Measurements from ENCODE around the gene CSE1L. TPM values are rescaled to one million over a fixed set of nuclear protein-coding genes. Genes with fewer than 3 reads are reported as not detected.

The CSE1L gene
- total and polyA plus RNA-seq, 4 donors, result 74.5 to 131 (median 88.3) TPM

DNA sequence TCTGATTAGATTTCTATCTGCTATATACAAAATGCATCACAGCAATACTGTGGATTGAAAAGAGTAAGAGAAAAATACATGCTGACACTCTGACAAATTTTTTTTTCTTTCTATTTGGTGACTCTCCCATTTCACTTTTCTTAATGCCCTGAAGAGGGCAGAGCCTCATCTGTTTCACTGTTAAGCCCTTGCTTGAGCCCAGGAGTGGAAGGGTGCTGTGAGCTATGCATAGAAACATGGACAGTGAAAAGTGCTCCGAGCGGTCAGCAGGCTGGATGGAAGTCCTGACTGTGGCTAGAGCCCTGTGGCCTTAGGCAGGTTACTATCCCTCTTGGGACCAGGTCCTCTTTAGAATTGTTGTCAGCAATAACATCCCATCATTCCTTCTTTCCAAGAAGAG lies 17.4 kb upstream of the CSE1L start:
- Histone ChIP-seq H3K4me1 (ENCODE audit: control insufficient read depth, insufficient read depth, low read length) (no peaks in the 10 kb centered on the region), H3K4me3 (ENCODE audit: low read depth, low read length) (no peak overlapping the region), H3K36me3 (ENCODE audit: control insufficient read depth, insufficient read depth, low read length) (peaks cover 42% of the 10 kb centered on the region), H3K27me3 (ENCODE audit: control insufficient read depth, insufficient read depth, low read length) (no peaks in the 10 kb centered on the region), H3K9me3 (ENCODE audit: control insufficient read depth, insufficient read depth, low read length) (no peaks in the 10 kb centered on the region), H3K27ac (ENCODE audit: low read depth, low read length) (no peak overlapping the region)
- DNase-seq (ENCODE audit: low read depth in 4 of 6, low spot score in 6 of 6), result peak in 1 of 6 donors; percentile 41
- no CpG with 5 or more reads among the region's 2 CpGs for WGBS (ENCODE audit: insufficient coverage)

DNA sequence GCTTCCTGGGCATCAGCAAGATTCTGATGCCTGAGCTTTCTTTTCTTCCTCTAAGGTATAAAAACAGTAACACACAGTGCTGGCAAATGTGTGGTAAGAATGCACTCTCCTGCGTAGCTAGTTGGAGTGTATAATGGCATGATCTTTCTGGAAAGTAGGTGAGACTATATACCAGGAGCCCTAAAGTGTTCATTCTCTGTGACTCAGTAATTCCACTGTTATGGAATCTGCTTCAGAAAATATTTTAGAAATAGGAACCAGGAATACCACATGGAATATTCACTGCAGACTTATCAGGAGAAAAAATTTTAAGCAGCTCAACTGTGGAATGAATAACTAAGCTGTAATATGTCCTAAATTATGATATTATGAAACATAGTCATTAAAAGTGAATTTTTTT lies 16.9 kb upstream of the CSE1L start:
- H3K27ac ChIP-seq (ENCODE audit: low read depth, low read length), result no peak overlapping the region

DNA sequence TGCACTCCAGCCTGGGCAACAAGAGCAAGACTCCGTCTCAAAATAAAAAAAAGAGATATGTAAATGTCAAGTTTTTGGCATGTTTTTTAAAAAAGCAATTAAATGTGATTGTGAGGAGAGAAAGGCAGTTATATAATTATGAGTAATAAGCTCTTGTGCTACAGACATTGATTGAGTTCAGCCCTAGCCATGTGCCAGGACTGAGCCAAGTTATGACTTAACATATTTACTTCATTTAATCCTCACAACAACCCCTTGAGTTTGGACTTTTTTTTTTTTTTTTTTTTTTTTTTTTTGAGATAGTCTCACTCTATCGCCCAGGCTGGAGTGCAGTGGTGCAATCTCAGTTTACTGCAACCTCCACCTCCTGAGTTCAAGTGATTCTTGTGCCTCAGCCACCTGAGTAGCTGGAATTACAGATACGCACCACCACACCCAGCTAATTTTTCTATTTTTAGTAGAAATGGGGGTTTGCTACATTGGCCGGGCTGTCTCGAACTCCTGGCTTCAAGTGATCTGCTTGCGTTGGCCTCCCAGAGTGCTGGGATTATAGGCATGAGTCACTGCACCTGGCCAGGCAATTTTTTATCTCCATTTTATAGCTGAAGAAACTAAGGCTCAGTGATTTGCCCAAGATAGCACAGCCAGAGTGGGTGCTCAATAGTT lies 15.0 kb upstream of the CSE1L start:
- no peaks in the 10 kb centered on the region for H3K9me3 ChIP-seq (ENCODE audit: control insufficient read depth, insufficient read depth, low read length)
- no peaks in the 10 kb centered on the region for H3K4me1 ChIP-seq (ENCODE audit: control insufficient read depth, insufficient read depth, low read length)
- H3K27ac ChIP-seq (ENCODE audit: low read depth, low read length), result no peak overlapping the region
- peaks cover 28% of the 10 kb centered on the region for H3K36me3 ChIP-seq (ENCODE audit: control insufficient read depth, insufficient read depth, low read length)
- no peaks in the 10 kb centered on the region for H3K27me3 ChIP-seq (ENCODE audit: control insufficient read depth, insufficient read depth, low read length)
- DNase-seq (ENCODE audit: low read depth in 4 of 6, low spot score in 6 of 6), result no peak
- 100% methylated on average over 1 of the region's 6 CpGs for WGBS (ENCODE audit: insufficient coverage)
- no peak overlapping the region for H3K4me3 ChIP-seq (ENCODE audit: low read depth, low read length)

More for the DNA sequence above, 16.9 kb upstream of the CSE1L start:
- H3K4me1 ChIP-seq (ENCODE audit: control insufficient read depth, insufficient read depth, low read length), result no peaks in the 10 kb centered on the region
- no CpG with 5 or more reads among the region's 1 CpG for WGBS (ENCODE audit: insufficient coverage)
- H3K36me3 ChIP-seq (ENCODE audit: control insufficient read depth, insufficient read depth, low read length), result peaks cover 37% of the 10 kb centered on the region
- no peak overlapping the region for H3K4me3 ChIP-seq (ENCODE audit: low read depth, low read length)
- no peaks in the 10 kb centered on the region for H3K9me3 ChIP-seq (ENCODE audit: control insufficient read depth, insufficient read depth, low read length)
- no peaks in the 10 kb centered on the region for H3K27me3 ChIP-seq (ENCODE audit: control insufficient read depth, insufficient read depth, low read length)
- no peak for DNase-seq (ENCODE audit: low read depth in 4 of 6, low spot score in 6 of 6)

DNA sequence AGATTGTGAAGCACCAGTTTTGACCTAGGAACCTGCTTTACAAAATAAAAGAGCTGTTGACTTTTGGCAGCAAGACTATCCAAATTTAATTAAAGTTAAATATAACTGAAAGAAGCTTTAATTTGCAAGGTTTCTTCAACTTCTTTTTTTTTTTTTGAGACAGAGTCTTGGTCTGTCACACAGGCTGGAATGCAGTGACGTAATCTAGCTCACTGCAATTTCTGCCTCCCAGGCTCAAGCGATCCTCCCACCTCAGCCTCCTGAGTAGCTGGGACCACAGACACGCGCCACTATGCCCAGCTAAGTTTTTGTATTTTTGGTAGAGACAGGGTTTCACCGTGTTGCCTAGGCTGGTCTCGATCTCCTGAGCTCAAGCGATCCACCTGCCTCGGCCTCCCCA lies 13.7 kb upstream of the CSE1L start:
- no peaks in the 10 kb centered on the region for H3K9me3 ChIP-seq (ENCODE audit: control insufficient read depth, insufficient read depth, low read length)
- H3K27me3 ChIP-seq (ENCODE audit: control insufficient read depth, insufficient read depth, low read length), result no peaks in the 10 kb centered on the region
- 97% methylated on average over 5 of the region's 8 CpGs for WGBS (ENCODE audit: insufficient coverage)
- H3K4me3 ChIP-seq (ENCODE audit: low read depth, low read length), result no peak overlapping the region
- no peak overlapping the region for H3K27ac ChIP-seq (ENCODE audit: low read depth, low read length)
- peaks cover 22% of the 10 kb centered on the region for H3K36me3 ChIP-seq (ENCODE audit: control insufficient read depth, insufficient read depth, low read length)
- DNase-seq (ENCODE audit: low read depth in 4 of 6, low spot score in 6 of 6), result no peak
- no peaks in the 10 kb centered on the region for H3K4me1 ChIP-seq (ENCODE audit: control insufficient read depth, insufficient read depth, low read length)

DNA sequence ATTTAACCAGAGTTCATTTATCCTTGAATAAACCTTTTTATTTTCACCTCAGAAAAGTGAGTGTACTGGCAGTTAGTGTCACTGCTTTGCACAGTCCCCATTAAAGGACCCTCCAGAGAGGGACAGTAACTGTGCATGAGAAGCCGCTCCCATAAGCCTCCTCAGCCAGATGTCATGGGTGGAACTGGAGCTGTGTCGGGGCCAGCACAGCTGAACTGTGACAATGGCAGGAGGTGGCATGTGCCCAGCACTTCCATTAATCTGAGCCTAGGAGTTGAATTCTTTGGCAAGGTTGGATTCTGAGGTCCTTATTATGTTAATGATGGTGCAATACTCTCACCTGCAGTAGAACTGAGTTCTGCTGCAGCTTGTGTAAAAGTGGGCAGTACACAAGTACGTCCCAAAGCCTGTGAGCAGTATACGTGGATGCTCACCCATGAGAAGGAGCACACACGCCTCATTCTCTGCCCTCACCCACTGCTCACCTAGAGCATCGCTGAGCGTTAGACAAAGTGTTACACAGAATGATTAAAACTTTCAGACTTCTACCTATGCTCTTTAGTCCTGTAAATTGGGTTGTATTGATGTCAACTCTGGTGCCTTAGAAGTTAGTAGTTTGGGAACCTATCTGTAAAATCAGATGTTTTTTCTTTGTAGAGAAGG lies 11.9 kb upstream of the CSE1L start:
- Histone ChIP-seq H3K36me3 (ENCODE audit: control insufficient read depth, insufficient read depth, low read length) (peaks cover 17% of the 10 kb centered on the region), H3K9me3 (ENCODE audit: control insufficient read depth, insufficient read depth, low read length) (no peaks in the 10 kb centered on the region), H3K27me3 (ENCODE audit: control insufficient read depth, insufficient read depth, low read length) (no peaks in the 10 kb centered on the region), H3K27ac (ENCODE audit: low read depth, low read length) (no peak overlapping the region), H3K4me3 (ENCODE audit: low read depth, low read length) (no peak overlapping the region), H3K4me1 (ENCODE audit: control insufficient read depth, insufficient read depth, low read length) (no peaks in the 10 kb centered on the region)
- 70% methylated on average over 5 of the region's 7 CpGs for WGBS (ENCODE audit: insufficient coverage)
- DNase-seq (ENCODE audit: low read depth in 4 of 6, low spot score in 6 of 6), result peak in 1 of 6 donors; percentile 38

DNA sequence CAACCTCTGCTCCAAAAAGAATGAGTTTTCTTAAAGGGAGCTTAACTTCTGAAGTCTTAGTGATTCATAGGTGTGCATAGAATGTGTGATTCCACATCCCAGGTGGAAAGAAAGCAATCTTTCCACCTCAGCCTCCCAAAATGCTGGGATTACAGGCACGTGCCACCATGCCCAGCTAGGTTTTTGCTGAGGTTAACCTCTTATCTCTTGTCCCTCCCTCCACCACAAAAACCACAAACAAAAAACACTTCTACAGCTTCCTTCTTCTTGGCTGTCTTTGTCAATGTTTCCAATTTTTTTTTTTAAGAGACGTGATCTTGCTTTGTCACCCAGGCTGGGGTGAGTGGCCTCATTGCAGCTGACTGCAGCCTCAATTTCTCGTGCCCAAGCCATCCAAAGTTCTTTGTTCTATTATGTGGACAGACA lies 8.1 kb upstream of the CSE1L start:
- no peaks in the 10 kb centered on the region for H3K27me3 ChIP-seq (ENCODE audit: control insufficient read depth, insufficient read depth, low read length)
- no peaks in the 10 kb centered on the region for H3K9me3 ChIP-seq (ENCODE audit: control insufficient read depth, insufficient read depth, low read length)
- H3K27ac ChIP-seq (ENCODE audit: low read depth, low read length), result no peak overlapping the region
- 89% methylated on average over 1 of the region's 3 CpGs for WGBS (ENCODE audit: insufficient coverage)
- H3K4me3 ChIP-seq (ENCODE audit: low read depth, low read length), result no peak overlapping the region
- no peaks in the 10 kb centered on the region for H3K4me1 ChIP-seq (ENCODE audit: control insufficient read depth, insufficient read depth, low read length)
- DNase-seq (ENCODE audit: low read depth in 4 of 6, low spot score in 6 of 6), result no peak
- peaks cover 2% of the 10 kb centered on the region for H3K36me3 ChIP-seq (ENCODE audit: control insufficient read depth, insufficient read depth, low read length)

DNA sequence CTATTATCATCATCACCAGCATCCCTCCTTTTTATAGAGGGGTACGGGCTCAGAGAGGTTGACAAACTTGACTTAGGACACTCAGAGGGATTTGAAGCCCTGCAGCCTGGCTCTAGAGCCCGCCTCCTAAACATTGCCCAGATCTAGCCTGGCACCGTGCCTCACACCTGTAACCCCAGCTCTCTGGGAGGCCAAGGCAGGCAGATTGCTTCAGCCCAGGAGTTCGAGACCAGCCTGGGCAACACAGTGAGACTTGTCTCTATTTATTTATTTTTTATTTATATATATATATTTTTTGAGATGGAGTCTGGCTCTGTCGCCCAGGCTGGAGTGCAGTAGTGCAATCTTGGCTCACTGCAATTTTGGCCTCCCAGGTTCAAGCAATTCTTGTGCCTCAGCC lies 6.3 kb upstream of the CSE1L start:
- no peak for DNase-seq (ENCODE audit: low read depth in 4 of 6, low spot score in 6 of 6)
- 96% methylated on average over 3 of the region's 5 CpGs for WGBS (ENCODE audit: insufficient coverage)
- Histone ChIP-seq H3K4me3 (ENCODE audit: low read depth, low read length) (no peak overlapping the region), H3K4me1 (ENCODE audit: control insufficient read depth, insufficient read depth, low read length) (no peaks in the 10 kb centered on the region), H3K27ac (ENCODE audit: low read depth, low read length) (no peak overlapping the region), H3K36me3 (ENCODE audit: control insufficient read depth, insufficient read depth, low read length) (no peaks in the 10 kb centered on the region), H3K27me3 (ENCODE audit: control insufficient read depth, insufficient read depth, low read length) (no peaks in the 10 kb centered on the region), H3K9me3 (ENCODE audit: control insufficient read depth, insufficient read depth, low read length) (no peaks in the 10 kb centered on the region)

DNA sequence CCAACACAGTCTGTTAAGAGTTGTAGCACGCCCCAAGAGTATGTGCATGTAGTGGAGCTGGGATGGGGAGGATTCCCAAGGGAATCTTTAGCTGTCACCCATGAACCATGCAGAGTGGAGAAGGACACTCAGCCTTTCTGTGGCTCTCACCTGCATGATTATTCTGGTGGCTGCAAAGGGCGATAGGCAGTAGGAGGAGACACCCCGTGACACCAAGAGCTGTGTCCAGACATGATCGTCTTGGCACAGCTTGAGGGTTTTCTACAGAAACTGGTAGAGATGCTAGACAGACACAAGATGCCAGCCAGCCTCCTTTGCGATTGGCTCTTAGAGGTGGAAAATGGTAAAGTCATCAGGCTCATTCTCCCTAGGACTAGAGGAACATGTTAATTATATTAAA lies 3.1 kb upstream of the CSE1L start:
- 97% methylated on average over 5 of the region's 5 CpGs for WGBS (ENCODE audit: insufficient coverage)
- H3K36me3 ChIP-seq (ENCODE audit: control insufficient read depth, insufficient read depth, low read length), result peaks cover 3% of the 10 kb centered on the region

DNA sequence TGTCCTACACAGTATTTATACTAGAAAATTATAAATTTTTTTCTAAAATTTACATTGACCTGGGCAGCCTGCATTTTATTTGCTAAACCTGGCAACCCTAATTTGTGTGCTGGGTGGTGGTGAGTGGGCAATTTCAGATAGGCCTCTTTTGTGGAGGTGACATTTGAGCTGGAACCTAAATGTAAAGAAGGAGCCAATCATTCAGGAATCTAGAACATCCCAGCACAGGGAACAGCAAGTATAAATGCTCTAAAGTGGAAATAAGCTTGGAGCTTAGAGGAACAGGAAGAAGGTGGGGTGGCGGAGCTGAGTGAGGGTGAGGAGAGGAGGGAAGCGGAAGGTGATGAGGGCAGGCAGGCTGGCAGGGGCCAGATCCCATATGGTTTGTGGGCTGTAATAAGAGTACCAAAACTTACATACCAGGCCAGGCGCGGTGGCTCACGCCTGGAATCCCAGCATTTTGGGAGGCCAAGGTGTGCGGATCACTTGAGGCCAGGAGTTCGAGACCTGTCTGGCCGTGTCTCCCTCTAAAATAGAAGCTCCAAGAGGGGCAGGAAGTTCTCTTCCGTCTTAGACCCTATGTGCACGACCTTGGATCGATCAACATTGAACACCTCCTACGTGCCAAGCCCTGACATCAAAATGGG lies 549 bp upstream of the CSE1L start:
- DNase-seq (ENCODE audit: low read depth in 4 of 6, low spot score in 6 of 6), result no peak
- Histone ChIP-seq H3K27me3 (ENCODE audit: control insufficient read depth, insufficient read depth, low read length) (no peaks in the 10 kb centered on the region), H3K9me3 (ENCODE audit: control insufficient read depth, insufficient read depth, low read length) (no peaks in the 10 kb centered on the region), H3K27ac (ENCODE audit: low read depth, low read length) (peak overlapping the region; percentile 96), H3K4me3 (ENCODE audit: low read depth, low read length) (peak overlapping the region; percentile 98), H3K4me1 (ENCODE audit: control insufficient read depth, insufficient read depth, low read length) (peaks cover 13% of the 10 kb centered on the region), H3K36me3 (ENCODE audit: control insufficient read depth, insufficient read depth, low read length) (peaks cover 3% of the 10 kb centered on the region)
- 26% methylated on average over 12 of the region's 12 CpGs for whole genome bisulfite sequencing (ENCODE audit: insufficient coverage)

More for the DNA sequence above, 3.1 kb upstream of the CSE1L start:
- Histone ChIP-seq H3K4me3 (ENCODE audit: low read depth, low read length) (no peak overlapping the region), H3K9me3 (ENCODE audit: control insufficient read depth, insufficient read depth, low read length) (no peaks in the 10 kb centered on the region), H3K27me3 (ENCODE audit: control insufficient read depth, insufficient read depth, low read length) (no peaks in the 10 kb centered on the region), H3K27ac (ENCODE audit: low read depth, low read length) (no peak overlapping the region), H3K4me1 (ENCODE audit: control insufficient read depth, insufficient read depth, low read length) (peaks cover 13% of the 10 kb centered on the region)
- no peak for DNase-seq (ENCODE audit: low read depth in 4 of 6, low spot score in 6 of 6)

Data from spinal cord (tissue), 10 donors.